Adrenal gland (tissue), 5 donors: ENCODE data around the gene SAMD9.

Experiments
- POLR2A ChIP-seq, 2 donors: fragments of 450-650 bp; IDR thresholded peaks; one replicate each; pipeline ENCODE4 v1.6.1; 2017; ENCODE audit warnings: antibody characterized with exemption in 2 of 2, mild to moderate bottlenecking in 2 of 2, moderate library complexity in 1 of 2
- TF ChIP-seq, protein P1 (sequence below), 6 experiments: fragments of 450-650 bp in 4 of 6; fragments of 200-600 bp in 2 of 6; sonication (generic) in 1 of 6; IDR thresholded peaks; 1 replicate in 5 of 6; 2 replicates in 1 of 6; pipeline versions ENCODE4 v1.5.1 to v1.8.0; 2016 to 2021; ENCODE audit warnings: antibody characterized with exemption in 6 of 6, mild to moderate bottlenecking in 2 of 6, moderate library complexity in 1 of 6
- donor health status: DM: no; HTN: no; CAD: no.

DNA sequence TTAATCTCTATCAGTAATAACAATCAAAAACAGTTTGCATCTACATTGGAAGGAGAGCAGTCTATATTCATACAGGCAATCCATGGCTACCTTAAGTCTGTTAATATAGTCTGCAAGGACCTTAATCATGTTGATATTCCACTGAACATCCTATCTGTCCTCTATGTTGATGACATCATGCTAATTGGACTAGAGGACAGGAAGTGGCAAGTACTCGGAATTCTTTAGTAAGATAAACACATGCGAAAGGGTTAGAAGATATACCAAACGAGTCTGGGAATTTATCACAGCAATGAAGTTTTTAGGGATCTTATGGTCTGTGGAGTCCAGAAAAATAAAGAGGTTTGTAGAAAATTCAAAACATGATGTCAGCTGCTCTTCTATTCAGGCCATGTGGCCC lies 41.7 kb upstream of the SAMD9 start:
- TF ChIP-seq, protein P1, sequence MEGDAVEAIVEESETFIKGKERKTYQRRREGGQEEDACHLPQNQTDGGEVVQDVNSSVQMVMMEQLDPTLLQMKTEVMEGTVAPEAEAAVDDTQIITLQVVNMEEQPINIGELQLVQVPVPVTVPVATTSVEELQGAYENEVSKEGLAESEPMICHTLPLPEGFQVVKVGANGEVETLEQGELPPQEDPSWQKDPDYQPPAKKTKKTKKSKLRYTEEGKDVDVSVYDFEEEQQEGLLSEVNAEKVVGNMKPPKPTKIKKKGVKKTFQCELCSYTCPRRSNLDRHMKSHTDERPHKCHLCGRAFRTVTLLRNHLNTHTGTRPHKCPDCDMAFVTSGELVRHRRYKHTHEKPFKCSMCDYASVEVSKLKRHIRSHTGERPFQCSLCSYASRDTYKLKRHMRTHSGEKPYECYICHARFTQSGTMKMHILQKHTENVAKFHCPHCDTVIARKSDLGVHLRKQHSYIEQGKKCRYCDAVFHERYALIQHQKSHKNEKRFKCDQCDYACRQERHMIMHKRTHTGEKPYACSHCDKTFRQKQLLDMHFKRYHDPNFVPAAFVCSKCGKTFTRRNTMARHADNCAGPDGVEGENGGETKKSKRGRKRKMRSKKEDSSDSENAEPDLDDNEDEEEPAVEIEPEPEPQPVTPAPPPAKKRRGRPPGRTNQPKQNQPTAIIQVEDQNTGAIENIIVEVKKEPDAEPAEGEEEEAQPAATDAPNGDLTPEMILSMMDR (IDR thresholded peaks at IDR 0.05), result no peak
- no peak for TF ChIP-seq POLR2A (IDR thresholded peaks at IDR 0.05)
